Right cardiac atrium (tissue), 5 donors: ENCODE measurements around the gene CLCNKA. TPM values are rescaled to one million over a fixed set of nuclear protein-coding genes. Genes with fewer than 3 reads are reported as not detected.

Experiments
- ATAC-seq, 2 donors: fragments of 200-7000 bp; cut with Tn5 transposase; one replicate each; pipeline versions ENCODE4 v1.8.0 to v1.9.1; 2020; ENCODE audit warnings: moderate library complexity in 2 of 2, mild to moderate bottlenecking in 1 of 2
- DNase-seq, 3 donors: peaks; one replicate each; pipeline ENCODE4 v3.0.0-alpha.2; 2020
- H3K27ac ChIP-seq: one replicate; pipeline ENCODE4 v1.5.1; 2013; ENCODE audit warnings: mild to moderate bottlenecking, low read length, control low read depth, moderate library complexity
- H3K27me3 ChIP-seq: one replicate; pipeline ENCODE4 v1.6.1; 2013; ENCODE audit not compliant: control insufficient read depth, insufficient read depth
- H3K4me1 ChIP-seq: one replicate; pipeline ENCODE4 v1.6.1; 2013; ENCODE audit warnings: low read length; ENCODE audit not compliant: control insufficient read depth, insufficient read depth
- H3K4me3 ChIP-seq: one replicate; pipeline ENCODE4 v1.5.1; 2013; ENCODE audit warnings: low read length, control low read depth
- H3K9me3 ChIP-seq: one replicate; pipeline ENCODE4 v1.6.1; 2013; ENCODE audit warnings: low read length; ENCODE audit not compliant: control insufficient read depth
- WGBS: extraction: QIAGEN DNeasy Blood & Tissue Kit; methylation state at CpG from one replicate; pipeline ENCODE4 v1.1.7; 2013; 5-methylcytosine and 5-hydroxymethylcytosine counted together
- intact Hi-C, 4 donors: fragments of 100-400 bp; cut with DNase I; formaldehyde crosslinking; loops; one replicate each; pipeline versions ENCODE4 v1.11.0 to v1.14.0; 2022 to 2023
- polyA plus RNA-seq: library from polyadenylated mRNA; stranded (reverse); fragments of 200-250 nt; gene quantifications from one replicate; pipeline ENCODE4 v1.2.3, GENCODE V29; 2013
- total RNA-seq, 4 donors: library from RNA; stranded (reverse); fragmentation: NEBNext Ultra II Directional; extraction: Animal tissue kit (Norgen Biotek cat#: 25700); gene quantifications; one replicate each; pipeline ENCODE4 v1.2.1, GENCODE V29; 2021
- donor health status: healthy with polysubstance abuse.
- donor health status: DM: no; HTN: yes; CAD: no.
- donor health status: DM: no; HTN: no; CAD: no.
- donor health status: DM: no; HTN: yes; CAD: no; lungs with severe emphysema.
- donor health status: DM: yes; HTN: yes; CAD: no.

CLCNKA gene
- total and polyA plus RNA-seq, 5 donors: 0.31 to 0.93 (median 0.52) TPM

DNA sequence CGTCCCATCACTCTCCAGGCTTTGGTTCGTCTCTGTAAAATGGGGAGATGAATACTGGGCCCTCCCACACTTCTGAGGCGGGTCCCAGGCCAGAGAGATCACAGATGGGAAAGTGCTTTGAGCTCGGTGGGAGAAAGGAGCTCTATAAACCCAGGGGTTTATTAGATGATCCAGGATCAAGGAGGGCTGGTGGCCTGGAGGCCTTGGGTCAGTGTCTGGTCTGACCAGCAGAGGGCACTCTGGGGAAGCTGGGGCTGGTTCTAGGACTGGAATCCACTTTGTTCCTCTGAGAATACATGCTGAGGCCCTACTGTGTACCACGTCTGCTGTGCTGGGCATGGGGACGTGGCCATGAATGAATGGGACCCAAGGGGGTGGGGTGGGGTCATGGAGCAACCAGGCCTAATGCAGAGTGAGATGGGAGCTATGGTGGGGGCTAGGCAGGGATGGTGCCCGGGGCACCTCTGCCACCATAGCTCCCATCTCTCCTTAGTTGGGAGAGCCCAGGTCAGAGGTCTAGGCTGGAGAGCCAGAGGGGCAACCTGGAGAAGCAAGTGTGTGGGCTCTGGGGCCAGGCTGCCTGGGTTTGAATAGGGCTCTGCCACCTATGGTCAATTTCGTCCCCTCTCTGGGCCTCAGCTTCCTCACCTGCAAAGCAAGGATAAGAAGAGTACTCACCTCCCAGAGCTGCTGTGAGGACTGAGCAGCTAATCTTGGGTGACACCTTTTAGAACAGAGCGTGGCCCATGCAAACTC, 60.6 kb downstream of the CLCNKA start:
- DNase-seq (peak; percentile 57 to 84 (median 83)), ATAC-seq (peak; percentile 28 to 48)
- no peaks in the 10 kb centered on the region for H3K9me3 ChIP-seq
- no peaks in the 10 kb centered on the region for H3K27me3 ChIP-seq
- no peak overlapping the region for H3K27ac ChIP-seq
- peaks cover 2% of the 10 kb centered on the region for H3K4me1 ChIP-seq
- WGBS: 73% methylated on average over 9 of the region's 9 CpGs
- intact Hi-C loops: loop anchor here in 1 of 4 donors (10.0 kb wide), 1 partner anchor 52 kb away; no protein-coding TSS in a partner anchor
- no peak overlapping the region for H3K4me3 ChIP-seq

DNA sequence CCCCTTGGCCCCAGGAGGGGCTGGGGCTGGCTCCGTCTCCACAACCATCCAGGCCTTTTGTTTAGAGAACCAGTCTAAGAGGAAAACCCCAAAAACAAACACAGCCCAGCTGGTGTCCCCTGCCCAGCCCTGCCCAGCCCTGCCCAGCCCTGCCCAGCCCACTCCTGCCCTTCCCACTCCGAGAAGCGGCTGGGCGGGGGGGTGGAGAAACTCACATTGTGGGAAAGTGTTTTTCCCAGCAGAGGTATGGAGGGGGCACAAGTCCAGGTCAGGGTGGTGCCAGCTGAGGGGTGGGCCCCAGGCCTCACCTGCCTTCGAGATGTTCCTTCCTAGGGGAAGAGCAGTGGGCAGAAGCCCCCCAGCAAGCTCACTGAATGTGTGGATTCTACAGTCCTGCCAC, 61.6 kb downstream of the CLCNKA start:
- H3K27me3 ChIP-seq: no peaks in the 10 kb centered on the region
- 90% methylated on average over 5 of the region's 5 CpGs for WGBS
- intact Hi-C loops: loop anchor here in 1 of 4 donors (10.0 kb wide), 1 partner anchor 51 kb away; no protein-coding TSS in a partner anchor
- H3K4me1 ChIP-seq: peaks cover 2% of the 10 kb centered on the region
- DNase-seq: no peak
- H3K4me3 ChIP-seq: no peak overlapping the region
- H3K27ac ChIP-seq: no peak overlapping the region
- no peaks in the 10 kb centered on the region for H3K9me3 ChIP-seq
- ATAC-seq: no peak

Other genes with a start within 250 kb of the CLCNKA start
- gene UQCRHL, start 214.4 kb upstream of the CLCNKA start, total RNA-seq: 1 to 10 TPM; 3.3 to 4.0 (median 3.5) TPM
- 11.7 TPM for gene UQCRHL, start 214.4 kb upstream of the CLCNKA start, polyA plus RNA-seq
- 10 to 100 TPM; 25.9 to 34.2 (median 31.9) TPM for gene SPEN, start 174.3 kb upstream of the CLCNKA start, total RNA-seq
- 15.2 TPM for gene SPEN, start 174.3 kb upstream of the CLCNKA start, polyA plus RNA-seq
- 10 to 100 TPM; 22.8 to 27.0 (median 24.0) TPM for gene ZBTB17, start 45.9 kb upstream of the CLCNKA start, total RNA-seq
- gene ZBTB17, start 45.9 kb upstream of the CLCNKA start, polyA plus RNA-seq: 22.1 TPM
- gene SRARP, start 17.8 kb upstream of the CLCNKA start, total RNA-seq: under 1 TPM in 3 of 4 donors, not detected in 1; 0.09 to 0.37 (median 0.14) TPM
- 0.77 TPM for gene SRARP, start 17.8 kb upstream of the CLCNKA start, polyA plus RNA-seq
- gene HSPB7, start 4.0 kb upstream of the CLCNKA start, total RNA-seq: 1,000 to 10,000 TPM; 2,213 to 3,018 (median 2,419) TPM
- gene HSPB7, start 4.0 kb upstream of the CLCNKA start, polyA plus RNA-seq: 3,985 TPM
- gene CLCNKB, start 21.7 kb downstream of the CLCNKA start, total RNA-seq: 1 to 10 TPM; 1.9 to 4.7 (median 4.1) TPM
- 3.4 TPM for gene CLCNKB, start 21.7 kb downstream of the CLCNKA start, polyA plus RNA-seq
- gene FAM131C, start 51.6 kb downstream of the CLCNKA start, total RNA-seq: 1 to 10 TPM; 2.6 to 6.1 (median 4.5) TPM
- gene FAM131C, start 51.6 kb downstream of the CLCNKA start, polyA plus RNA-seq: 11.5 TPM
- 10 to 100 TPM in 2 of 4 donors, 1 to 10 TPM in 2; 6.4 to 15.7 (median 9.8) TPM for gene EPHA2, start 134.0 kb downstream of the CLCNKA start, total RNA-seq
- 8.6 TPM for gene EPHA2, start 134.0 kb downstream of the CLCNKA start, polyA plus RNA-seq
- 1 to 10 TPM; 2.2 to 4.3 (median 3.2) TPM for gene ARHGEF19, start 190.6 kb downstream of the CLCNKA start, total RNA-seq
- gene ARHGEF19, start 190.6 kb downstream of the CLCNKA start, polyA plus RNA-seq: 2.7 TPM
- 10 to 100 TPM in 1 of 4 donors, 1 to 10 TPM in 3; 4.0 to 11.9 (median 5.0) TPM for gene CPLANE2, start 215.1 kb downstream of the CLCNKA start, total RNA-seq
- 9.3 TPM for gene CPLANE2, start 215.1 kb downstream of the CLCNKA start, polyA plus RNA-seq